ENCODE data around the gene CLEC2D. TPM values are rescaled to one million over a fixed set of nuclear protein-coding genes. Genes with fewer than 3 reads are reported as not detected.

Gene CLEC2D
- total RNA-seq, 1 donor from 2014 or later = 18.7 TPM

- DNase-seq (ENCODE audit: low spot score) = no peak
- no peak overlapping the region for H3K27ac ChIP-seq
- no peak overlapping the region for H3K27ac Mint-ChIP-seq
- no peaks in the 10 kb centered on the region for H3K27me3 ChIP-seq
- H2AFZ ChIP-seq (replicated peaks) = no peak overlapping the region
- H4K20me1 ChIP-seq (ENCODE audit: low read depth) = no peaks in the 10 kb centered on the region
- no peak overlapping the region for H3K4me3 ChIP-seq
- H3K9me3 Mint-ChIP-seq = peaks cover 11% of the 10 kb centered on the region
- no peak overlapping the region for H3K9ac ChIP-seq
- H3K4me1 Mint-ChIP-seq = no peaks in the 10 kb centered on the region
- no peak overlapping the region for H3K4me2 ChIP-seq
- H3K79me2 ChIP-seq (ENCODE audit: low read depth) = no peaks in the 10 kb centered on the region
- no peaks in the 10 kb centered on the region for H3K9me3 ChIP-seq (ENCODE audit: low read depth)
- H3K36me3 Mint-ChIP-seq = peaks cover 5% of the 10 kb centered on the region
- no peak for TF ChIP-seq EZH2 (IDR thresholded peaks at IDR 0.05)
- H3K27me3 Mint-ChIP-seq (ENCODE audit: insufficient read depth, low read depth) = peaks cover 3% of the 10 kb centered on the region
- H3K36me3 ChIP-seq = no peaks in the 10 kb centered on the region
- H3K4me1 ChIP-seq = no peaks in the 10 kb centered on the region
- no peaks in the 10 kb centered on the region for H3F3A ChIP-seq (ENCODE audit: low read depth)
- H3K4me3 Mint-ChIP-seq = no peak overlapping the region
Measured at GRCh38 chr12:9634969-9635754, 34.4 kb upstream of the CLEC2D start.

GRCh38 chr12:9636150-9636850, 33.2 kb upstream of the CLEC2D start:
- H3K79me2 ChIP-seq (ENCODE audit: low read depth) = no peaks in the 10 kb centered on the region
- no peak overlapping the region for H3K4me2 ChIP-seq
- H3K27me3 ChIP-seq = no peaks in the 10 kb centered on the region
- no peak overlapping the region for H3K4me3 ChIP-seq
- H3K9me3 ChIP-seq (ENCODE audit: low read depth) = no peaks in the 10 kb centered on the region
- Mint-ChIP-seq H3K4me1 (no peaks in the 10 kb centered on the region), H3K27ac (no peak overlapping the region), H3K9me3 (peaks cover 11% of the 10 kb centered on the region), H3K27me3 (ENCODE audit: insufficient read depth, low read depth) (peaks cover 3% of the 10 kb centered on the region), H3K36me3 (peaks cover 5% of the 10 kb centered on the region), H3K4me3 (no peak overlapping the region)
- no peak overlapping the region for H3K27ac ChIP-seq
- DNase-seq (ENCODE audit: low spot score) = no peak
- no peaks in the 10 kb centered on the region for H4K20me1 ChIP-seq (ENCODE audit: low read depth)
- H3F3A ChIP-seq (ENCODE audit: low read depth) = no peaks in the 10 kb centered on the region
- H3K4me1 ChIP-seq = no peaks in the 10 kb centered on the region
- no peak overlapping the region for H3K9ac ChIP-seq
- TF ChIP-seq EZH2 (IDR thresholded peaks at IDR 0.05) (no peak), EZH2phosphoT487 (IDR thresholded peaks at IDR 0.05) (no peak), CTCF (IDR thresholded peaks at IDR 0.05) (no peak)
- no peaks in the 10 kb centered on the region for H3K36me3 ChIP-seq
- no peak overlapping the region for H2AFZ ChIP-seq (replicated peaks)

GRCh38 chr12:9636851-9637206, 32.7 kb upstream of the CLEC2D start:
- H3K9me3 Mint-ChIP-seq = peaks cover 11% of the 10 kb centered on the region
- no peak for DNase-seq (ENCODE audit: low spot score)
- no peak overlapping the region for H3K9ac ChIP-seq
- H3K4me1 Mint-ChIP-seq = no peaks in the 10 kb centered on the region
- no peaks in the 10 kb centered on the region for H3K79me2 ChIP-seq (ENCODE audit: low read depth)
- no peak overlapping the region for H3K4me2 ChIP-seq
- H3K4me1 ChIP-seq = no peaks in the 10 kb centered on the region
- no peak overlapping the region for H3K4me3 ChIP-seq
- H2AFZ ChIP-seq (replicated peaks) = no peak overlapping the region
- peak; percentile 9 for TF ChIP-seq CTCF (IDR thresholded peaks at IDR 0.05)
- no peak for TF ChIP-seq EZH2phosphoT487 (IDR thresholded peaks at IDR 0.05)
- no peaks in the 10 kb centered on the region for H3K36me3 ChIP-seq
- no peak overlapping the region for H3K27ac Mint-ChIP-seq
- H3K9me3 ChIP-seq (ENCODE audit: low read depth) = no peaks in the 10 kb centered on the region
- no peak overlapping the region for H3K27ac ChIP-seq
- no peaks in the 10 kb centered on the region for H3K27me3 ChIP-seq
- H4K20me1 ChIP-seq (ENCODE audit: low read depth) = no peaks in the 10 kb centered on the region
- H3K36me3 Mint-ChIP-seq = peaks cover 5% of the 10 kb centered on the region
- H3K27me3 Mint-ChIP-seq (ENCODE audit: insufficient read depth, low read depth) = peaks cover 3% of the 10 kb centered on the region
- H3F3A ChIP-seq (ENCODE audit: low read depth) = no peaks in the 10 kb centered on the region
- no peak overlapping the region for H3K4me3 Mint-ChIP-seq

GRCh38 chr12:9640024-9640423, 29.5 kb upstream of the CLEC2D start:
- Mint-ChIP-seq H3K27me3 (ENCODE audit: insufficient read depth, low read depth) (peaks cover 3% of the 10 kb centered on the region), H3K9me3 (peaks cover 4% of the 10 kb centered on the region), H3K4me3 (no peak overlapping the region), H3K27ac (no peak overlapping the region), H3K36me3 (no peaks in the 10 kb centered on the region), H3K4me1 (no peaks in the 10 kb centered on the region)
- Histone ChIP-seq H3K9me3 (ENCODE audit: low read depth) (no peaks in the 10 kb centered on the region), H3K27ac (no peak overlapping the region), H3K4me3 (no peak overlapping the region), H3F3A (ENCODE audit: low read depth) (no peaks in the 10 kb centered on the region), H4K20me1 (ENCODE audit: low read depth) (no peaks in the 10 kb centered on the region), H2AFZ (replicated peaks) (no peak overlapping the region), H3K79me2 (ENCODE audit: low read depth) (no peaks in the 10 kb centered on the region), H3K9ac (no peak overlapping the region), H3K4me1 (no peaks in the 10 kb centered on the region), H3K27me3 (no peaks in the 10 kb centered on the region), H3K36me3 (no peaks in the 10 kb centered on the region), H3K4me2 (no peak overlapping the region)
- no peak for DNase-seq (ENCODE audit: low spot score)
- TF ChIP-seq EZH2 (IDR thresholded peaks at IDR 0.05) (no peak), EZH2phosphoT487 (IDR thresholded peaks at IDR 0.05) (no peak), CTCF (IDR thresholded peaks at IDR 0.05) (no peak)

All from neural progenitor cell (in vitro differentiated cells).